ENCODE results near the gene P4HA2. TPM values are rescaled to one million over a fixed set of nuclear protein-coding genes. Genes with fewer than 3 reads are reported as not detected.

P4HA2 gene
- total and polyA plus RNA-seq, 2 of the 13 experiments (the other 11 are each of a cell fraction or from before 2014, with no cell fraction given) = 37.7 to 126 TPM

- TF ChIP-seq ZNF639 (CRISPR knock-in tag; conservative IDR thresholded peaks at IDR 0.05) (no peak), SRSF4 (IDR thresholded peaks at IDR 0.05; ENCODE audit: low read depth, low read length, poor library complexity, severe bottlenecking) (no peak), ZFX (CRISPR knock-in tag; IDR thresholded peaks at IDR 0.05; ENCODE audit: low read depth) (peak; percentile 68), PHF20 (CRISPR knock-in tag; IDR thresholded peaks at IDR 0.05) (no peak), KDM5A (IDR thresholded peaks at IDR 0.05; ENCODE audit: borderline replicate concordance, low read length) (no peak), ZNF646 (CRISPR knock-in tag; IDR thresholded peaks at IDR 0.05) (no peak), NFIC (IDR thresholded peaks at IDR 0.05; ENCODE audit: low read length) (no peak), PCBP1 (IDR thresholded peaks at IDR 0.05; ENCODE audit: borderline replicate concordance, low read depth, low read length) (no peak), ADNP (CRISPR knock-in tag; IDR thresholded peaks at IDR 0.05) (no peak), ZNF770 (CRISPR knock-in tag; IDR thresholded peaks at IDR 0.05) (peak; percentile 57)
- TF ChIP-seq, protein P1, sequence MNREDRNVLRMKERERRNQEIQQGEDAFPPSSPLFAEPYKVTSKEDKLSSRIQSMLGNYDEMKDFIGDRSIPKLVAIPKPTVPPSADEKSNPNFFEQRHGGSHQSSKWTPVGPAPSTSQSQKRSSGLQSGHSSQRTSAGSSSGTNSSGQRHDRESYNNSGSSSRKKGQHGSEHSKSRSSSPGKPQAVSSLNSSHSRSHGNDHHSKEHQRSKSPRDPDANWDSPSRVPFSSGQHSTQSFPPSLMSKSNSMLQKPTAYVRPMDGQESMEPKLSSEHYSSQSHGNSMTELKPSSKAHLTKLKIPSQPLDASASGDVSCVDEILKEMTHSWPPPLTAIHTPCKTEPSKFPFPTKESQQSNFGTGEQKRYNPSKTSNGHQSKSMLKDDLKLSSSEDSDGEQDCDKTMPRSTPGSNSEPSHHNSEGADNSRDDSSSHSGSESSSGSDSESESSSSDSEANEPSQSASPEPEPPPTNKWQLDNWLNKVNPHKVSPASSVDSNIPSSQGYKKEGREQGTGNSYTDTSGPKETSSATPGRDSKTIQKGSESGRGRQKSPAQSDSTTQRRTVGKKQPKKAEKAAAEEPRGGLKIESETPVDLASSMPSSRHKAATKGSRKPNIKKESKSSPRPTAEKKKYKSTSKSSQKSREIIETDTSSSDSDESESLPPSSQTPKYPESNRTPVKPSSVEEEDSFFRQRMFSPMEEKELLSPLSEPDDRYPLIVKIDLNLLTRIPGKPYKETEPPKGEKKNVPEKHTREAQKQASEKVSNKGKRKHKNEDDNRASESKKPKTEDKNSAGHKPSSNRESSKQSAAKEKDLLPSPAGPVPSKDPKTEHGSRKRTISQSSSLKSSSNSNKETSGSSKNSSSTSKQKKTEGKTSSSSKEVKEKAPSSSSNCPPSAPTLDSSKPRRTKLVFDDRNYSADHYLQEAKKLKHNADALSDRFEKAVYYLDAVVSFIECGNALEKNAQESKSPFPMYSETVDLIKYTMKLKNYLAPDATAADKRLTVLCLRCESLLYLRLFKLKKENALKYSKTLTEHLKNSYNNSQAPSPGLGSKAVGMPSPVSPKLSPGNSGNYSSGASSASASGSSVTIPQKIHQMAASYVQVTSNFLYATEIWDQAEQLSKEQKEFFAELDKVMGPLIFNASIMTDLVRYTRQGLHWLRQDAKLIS (CRISPR knock-in tag; IDR thresholded peaks at IDR 0.05) = no peak
Measured at GRCh38 chr5:132228241-132229035, 785 bp upstream of the P4HA2 start (continued).
